Spleen (tissue), 7 donors: ENCODE results near the gene MYO1A.

Experiments used
- POLR2A ChIP-seq, 3 donors: fragments of 450-650 bp; IDR thresholded peaks; one replicate each; pipeline ENCODE4 v1.5.1; 2017; ENCODE audit warnings: antibody characterized with exemption in 3 of 3, mild to moderate bottlenecking in 1 of 3
- POLR2AphosphoS5 ChIP-seq, 3 donors: sonication (generic); formaldehyde crosslinking; IDR thresholded peaks; one replicate each; pipeline ENCODE4 v1.5.1; 2017; ENCODE audit warnings: antibody characterized with exemption in 3 of 3
- TF ChIP-seq, protein P1 (sequence below), 11 experiments: fragments of 200-600 bp in 7 of 11; fragments of 450-650 bp in 4 of 11; sonication (generic) in 4 of 11; IDR thresholded peaks in 8 of 11; conservative IDR thresholded peaks in 3 of 11; 1 replicate in 7 of 11; 2 replicates in 4 of 11; pipeline versions ENCODE4 v1.4.0 to v1.8.0; 2016 to 2021; ENCODE audit warnings: antibody characterized with exemption in 11 of 11, inconsistent platforms in 4 of 11, mild to moderate bottlenecking in 1 of 11
- donor health status: DM: no; HTN: no; CAD: no; lungs with moderate emphysema.
- donor health status: DM: no; HTN: no; CAD: no.
- donor health status: DM: no; HTN: no; CAD: no.

DNA sequence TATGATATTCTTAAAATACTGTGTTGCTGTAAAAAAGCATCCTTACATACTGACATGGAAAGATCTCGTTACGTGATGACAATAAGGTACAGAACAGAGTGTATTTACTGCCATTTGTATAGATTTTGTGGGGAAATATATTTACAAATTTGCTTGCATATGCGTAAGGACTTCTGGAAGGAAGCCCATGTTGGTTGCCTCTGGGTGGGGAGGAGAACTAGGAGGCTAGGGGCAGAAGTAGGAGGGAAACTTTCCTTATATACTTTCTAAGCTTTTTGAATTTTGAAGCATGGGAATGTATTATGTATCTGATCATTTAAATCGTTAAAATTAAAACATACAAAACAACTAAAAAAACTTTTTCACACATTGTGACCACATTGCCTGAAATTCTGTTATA, 9.7 kb downstream of the MYO1A start:
- TF ChIP-seq, protein P1, sequence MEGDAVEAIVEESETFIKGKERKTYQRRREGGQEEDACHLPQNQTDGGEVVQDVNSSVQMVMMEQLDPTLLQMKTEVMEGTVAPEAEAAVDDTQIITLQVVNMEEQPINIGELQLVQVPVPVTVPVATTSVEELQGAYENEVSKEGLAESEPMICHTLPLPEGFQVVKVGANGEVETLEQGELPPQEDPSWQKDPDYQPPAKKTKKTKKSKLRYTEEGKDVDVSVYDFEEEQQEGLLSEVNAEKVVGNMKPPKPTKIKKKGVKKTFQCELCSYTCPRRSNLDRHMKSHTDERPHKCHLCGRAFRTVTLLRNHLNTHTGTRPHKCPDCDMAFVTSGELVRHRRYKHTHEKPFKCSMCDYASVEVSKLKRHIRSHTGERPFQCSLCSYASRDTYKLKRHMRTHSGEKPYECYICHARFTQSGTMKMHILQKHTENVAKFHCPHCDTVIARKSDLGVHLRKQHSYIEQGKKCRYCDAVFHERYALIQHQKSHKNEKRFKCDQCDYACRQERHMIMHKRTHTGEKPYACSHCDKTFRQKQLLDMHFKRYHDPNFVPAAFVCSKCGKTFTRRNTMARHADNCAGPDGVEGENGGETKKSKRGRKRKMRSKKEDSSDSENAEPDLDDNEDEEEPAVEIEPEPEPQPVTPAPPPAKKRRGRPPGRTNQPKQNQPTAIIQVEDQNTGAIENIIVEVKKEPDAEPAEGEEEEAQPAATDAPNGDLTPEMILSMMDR (IDR thresholded peaks at IDR 0.05 in 8 of 11, conservative IDR thresholded peaks at IDR 0.05 in 3 of 11) = no peak
- TF ChIP-seq POLR2A (IDR thresholded peaks at IDR 0.05) (no peak), POLR2AphosphoS5 (IDR thresholded peaks at IDR 0.05) (no peak)
